Lung (tissue), 12 donors: Measurements from ENCODE around the gene OPN4. TPM values are rescaled to one million over a fixed set of nuclear protein-coding genes. Genes with fewer than 3 reads are reported as not detected.
"Not testable (repeated sequence)": the region's sequence is repeated elsewhere in the genome, so short reads cannot be mapped to it uniquely, and the experiment has no call there.

ENCODE experiments used
- ATAC-seq: fragments of 200-7000 bp; cut with Tn5 transposase; one replicate; pipeline ENCODE4 v1.9.1; 2020; ENCODE audit warnings: moderate number of reproducible peaks; ENCODE audit not compliant: insufficient read depth, low FRiP score
- DNase-seq, 3 donors: peaks; one replicate each; pipeline ENCODE4 v3.0.0-alpha.2; 2013 to 2017
- H3K27ac ChIP-seq, 2 donors: one replicate each; pipeline ENCODE4 v1.5.1; 2013; ENCODE audit warnings: mild to moderate bottlenecking in 2 of 2, moderate library complexity in 2 of 2, control low read depth in 1 of 2, inconsistent platforms in 1 of 2, low read depth in 1 of 2, low read length in 1 of 2
- H3K27me3 ChIP-seq, 3 donors: one replicate each; pipeline ENCODE4 v1.5.1; 2013; ENCODE audit warnings: low read length in 2 of 3; ENCODE audit not compliant: control insufficient read depth in 3 of 3, insufficient read depth in 3 of 3
- H3K36me3 ChIP-seq, 4 donors: one replicate each; pipeline ENCODE4 v1.5.1; 2013; ENCODE audit warnings: low read length in 4 of 4, mild to moderate bottlenecking in 1 of 4, moderate library complexity in 1 of 4; ENCODE audit not compliant: control insufficient read depth in 4 of 4, insufficient read depth in 4 of 4
- H3K4me1 ChIP-seq, 5 donors: one replicate each; pipeline ENCODE4 v1.5.1; 2013; ENCODE audit warnings: low read length in 5 of 5, mild to moderate bottlenecking in 2 of 5, moderate library complexity in 1 of 5; ENCODE audit not compliant: control insufficient read depth in 5 of 5, insufficient read depth in 5 of 5
- H3K4me3 ChIP-seq: one replicate; pipeline ENCODE4 v1.5.1; 2013; ENCODE audit warnings: mild to moderate bottlenecking, control low read depth, moderate library complexity
- H3K9ac ChIP-seq, 2 donors: one replicate each; pipeline ENCODE4 v1.5.1; 2013; ENCODE audit warnings: low read length in 2 of 2, control low read depth in 1 of 2; ENCODE audit not compliant: insufficient read depth in 1 of 2
- H3K9me3 ChIP-seq, 4 donors: one replicate each; pipeline ENCODE4 v1.5.1; 2013; ENCODE audit warnings: low read length in 3 of 4, mild to moderate bottlenecking in 1 of 4, moderate library complexity in 1 of 4; ENCODE audit not compliant: control insufficient read depth in 4 of 4, insufficient read depth in 3 of 4
- WGBS, 2 donors: extraction: QIAGEN DNeasy Blood & Tissue Kit; methylation state at CpG; one replicate each; pipeline ENCODE4 v1.1.7; 2013; 5-methylcytosine and 5-hydroxymethylcytosine counted together
- polyA plus RNA-seq, 2 donors: library from polyadenylated mRNA; stranded (reverse); fragments of 200-250 nt; gene quantifications; one replicate each; pipeline ENCODE4 v1.2.1, GENCODE V29; 2013
- total RNA-seq, 2 donors: library from RNA; depleted of rRNA in 1 of 2; stranded (reverse); fragments of >200 nt in 1 of 2; gene quantifications; one replicate each; pipeline ENCODE4 v1.2.1, GENCODE V29; 2014 to 2021
- TF ChIP-seq, protein P1 (sequence below): IDR thresholded peaks from 2 replicates; pipeline ENCODE4 v1.5.1; 2012; ENCODE audit warnings: mild to moderate bottlenecking; ENCODE audit errors: control extremely low read depth, extremely low read depth
- donor health status: control.
- donor health status: control.
- donor health status: Bipolar disorder and iron deficiency.
- donor health status: healthy.
- donor health status: DM: yes; HTN: yes; CAD: no.

The OPN4 gene
- total and polyA plus RNA-seq, 4 donors = 0.12 TPM; not detected in 3

DNA sequence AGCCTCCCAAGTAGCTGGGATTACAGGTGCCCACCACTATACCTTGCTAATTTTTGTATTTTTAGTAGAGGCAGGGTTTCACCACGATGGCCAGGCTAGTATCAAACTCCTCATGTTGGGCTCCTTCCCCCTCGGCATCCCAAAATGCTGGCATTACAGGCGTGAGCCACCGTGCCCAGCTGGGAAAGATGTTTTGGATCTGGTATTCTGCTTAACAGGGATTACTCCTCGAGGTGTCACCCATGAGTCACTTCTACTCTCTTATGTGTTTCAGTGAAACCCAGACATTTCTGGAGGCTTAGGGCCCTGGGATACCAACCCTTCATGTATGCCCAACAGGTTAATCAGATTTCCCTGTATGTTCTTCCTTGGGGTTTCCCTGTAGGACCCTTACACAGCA, 11.8 kb upstream of the OPN4 start:
- no peaks in the 10 kb centered on the region for H3K36me3 ChIP-seq
- no peaks in the 10 kb centered on the region for H3K4me1 ChIP-seq
- WGBS, 2 donors = 76 to 89% methylated on average over 5 of the region's 5 CpGs
- ATAC-seq (no peak), DNase-seq (no peak)
- no peak overlapping the region for H3K4me3 ChIP-seq
- TF ChIP-seq, protein P1, sequence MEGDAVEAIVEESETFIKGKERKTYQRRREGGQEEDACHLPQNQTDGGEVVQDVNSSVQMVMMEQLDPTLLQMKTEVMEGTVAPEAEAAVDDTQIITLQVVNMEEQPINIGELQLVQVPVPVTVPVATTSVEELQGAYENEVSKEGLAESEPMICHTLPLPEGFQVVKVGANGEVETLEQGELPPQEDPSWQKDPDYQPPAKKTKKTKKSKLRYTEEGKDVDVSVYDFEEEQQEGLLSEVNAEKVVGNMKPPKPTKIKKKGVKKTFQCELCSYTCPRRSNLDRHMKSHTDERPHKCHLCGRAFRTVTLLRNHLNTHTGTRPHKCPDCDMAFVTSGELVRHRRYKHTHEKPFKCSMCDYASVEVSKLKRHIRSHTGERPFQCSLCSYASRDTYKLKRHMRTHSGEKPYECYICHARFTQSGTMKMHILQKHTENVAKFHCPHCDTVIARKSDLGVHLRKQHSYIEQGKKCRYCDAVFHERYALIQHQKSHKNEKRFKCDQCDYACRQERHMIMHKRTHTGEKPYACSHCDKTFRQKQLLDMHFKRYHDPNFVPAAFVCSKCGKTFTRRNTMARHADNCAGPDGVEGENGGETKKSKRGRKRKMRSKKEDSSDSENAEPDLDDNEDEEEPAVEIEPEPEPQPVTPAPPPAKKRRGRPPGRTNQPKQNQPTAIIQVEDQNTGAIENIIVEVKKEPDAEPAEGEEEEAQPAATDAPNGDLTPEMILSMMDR = no peak
- H3K9ac ChIP-seq = no peak overlapping the region
- H3K27me3 ChIP-seq = no peaks in the 10 kb centered on the region
- no peak overlapping the region for H3K27ac ChIP-seq
- H3K9me3 ChIP-seq = no peaks in the 10 kb centered on the region

- Histone ChIP-seq H3K4me1 (peaks cover 0 to 13% (median 0%) of the 10 kb centered on the region in 5 donors), H3K27ac (no peak overlapping the region), H3K9ac (no peak overlapping the region), H3K27me3 (no peaks in the 10 kb centered on the region), H3K36me3 (no peaks in the 10 kb centered on the region), H3K9me3 (no peaks in the 10 kb centered on the region), H3K4me3 (no peak overlapping the region)
- TF ChIP-seq, protein P1 = no peak
- 75 to 89% methylated on average over 5 of the region's 5 CpGs for WGBS, 2 donors
- no peak for DNase-seq
- ATAC-seq = no peak
Observed at GRCh38 chr10:86644152-86644793, 10.1 kb upstream of the OPN4 start.

- no peaks in the 10 kb centered on the region for H3K27me3 ChIP-seq
- 84 to 92% methylated on average over 5 of the region's 5 CpGs for WGBS, 2 donors
Observed at GRCh38 chr10:86644794-86645445, 9.4 kb upstream of the OPN4 start.

DNA sequence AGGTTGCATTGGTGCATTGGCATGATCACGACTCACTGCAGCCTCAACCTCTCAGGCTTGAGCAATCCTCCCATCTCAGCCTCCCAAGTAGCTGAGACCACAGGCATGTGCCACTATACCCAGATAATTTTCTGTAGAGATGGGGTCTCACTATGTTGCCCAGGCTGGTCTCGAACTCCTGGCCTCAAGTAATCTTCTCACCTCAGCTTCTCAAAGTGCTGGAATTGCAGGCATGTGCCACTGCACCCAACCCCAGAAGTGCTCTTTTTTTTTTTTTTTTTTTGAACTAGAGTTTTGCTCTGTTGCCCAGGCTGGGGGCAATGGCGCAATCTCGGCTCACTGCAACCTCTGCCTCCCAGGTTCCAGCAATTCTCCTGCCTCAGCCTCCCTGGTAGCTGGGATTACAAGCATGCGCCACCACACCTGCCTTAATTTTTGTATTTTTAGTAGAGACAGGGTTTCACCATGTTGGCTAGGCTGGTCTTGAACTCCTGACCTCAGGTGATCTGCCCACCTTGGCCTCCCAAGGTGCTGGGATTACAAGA, 8.7 kb upstream of the OPN4 start:
- DNase-seq, H3K9me3 ChIP-seq, H3K9ac ChIP-seq, H3K4me3 ChIP-seq, H3K27me3 ChIP-seq, H3K36me3 ChIP-seq, H3K27ac ChIP-seq, ATAC-seq: not testable (repeated sequence)
- H3K4me1 ChIP-seq = peaks cover 0 to 23% (median 0%) of the 10 kb centered on the region in 5 donors
- WGBS, 2 donors = 95 to 98% methylated on average over 5 of the region's 5 CpGs

More at GRCh38 chr10:86644794-86645445, 9.4 kb upstream of the OPN4 start:
- DNase-seq (no peak), ATAC-seq (no peak)
- H3K4me3 ChIP-seq = no peak overlapping the region
- no peak overlapping the region for H3K9ac ChIP-seq
- no peaks in the 10 kb centered on the region for H3K9me3 ChIP-seq
- H3K4me1 ChIP-seq = peaks cover 0 to 19% (median 0%) of the 10 kb centered on the region in 5 donors
- H3K27ac ChIP-seq = peak overlapping the region in 1 of 2 donors; percentile 21
- TF ChIP-seq, protein P1 = no peak
- H3K36me3 ChIP-seq = no peaks in the 10 kb centered on the region
